GM23338 (cell line): ENCODE results near the gene OMP. TPM values are rescaled to one million over a fixed set of nuclear protein-coding genes. Genes with fewer than 3 reads are reported as not detected.
A peak's percentile ranks its signal among the peaks of the same experiment; 100 is the strongest.

Experiments
- CREB1 ChIP-seq: fragments of 250-450 bp; sonication (Bioruptor Pico); IDR thresholded peaks from 2 replicates; pipeline ENCODE4 v1.5.0; 2020; ENCODE audit warnings: low read depth, mild to moderate bottlenecking, moderate library complexity
- EZH2phosphoT487 ChIP-seq: fragments of 200-600 bp; sonication (generic); IDR thresholded peaks from one replicate; pipeline ENCODE4 v1.8.1; 2018; ENCODE audit warnings: antibody characterized with exemption; ENCODE audit not compliant: unreplicated experiment
- NANOG ChIP-seq: IDR thresholded peaks from 2 replicates; pipeline ENCODE4 v1.6.1; 2016; ENCODE audit warnings: antibody characterized with exemption, borderline replicate concordance
- STAT1 ChIP-seq: IDR thresholded peaks from one replicate; pipeline ENCODE4 v1.6.1; 2016; ENCODE audit warnings: antibody characterized with exemption; ENCODE audit not compliant: unreplicated experiment
- polyA plus RNA-seq: library from polyadenylated mRNA; unstranded; fragments of >200 nt; fragmentation: Nextera tagmentation; extraction: Ambion mirVana; gene quantifications from 2 replicates; pipeline ENCODE4 v1.2.1, GENCODE V29; 2016
- total RNA-seq: library from RNA; depleted of rRNA; stranded (reverse); fragments of >200 nt; shearing (Covaris generic); gene quantifications from 2 replicates; pipeline ENCODE4 v1.2.3, GENCODE V29; 2014
- TF ChIP-seq, protein P1 (sequence below): IDR thresholded peaks from one replicate; pipeline ENCODE4 v1.6.1; 2018; ENCODE audit warnings: antibody characterized with exemption; ENCODE audit not compliant: unreplicated experiment
- TF ChIP-seq, protein P2 (sequence below): fragments of 250-450 bp; sonication (Bioruptor Pico); IDR thresholded peaks from 2 replicates; pipeline ENCODE4 v1.5.0; 2020; ENCODE audit warnings: mild to moderate bottlenecking, moderate library complexity

Gene OMP
- total and polyA plus RNA-seq, 2 experiments from 2014 or later = 1.0 TPM; not detected in 1

DNA sequence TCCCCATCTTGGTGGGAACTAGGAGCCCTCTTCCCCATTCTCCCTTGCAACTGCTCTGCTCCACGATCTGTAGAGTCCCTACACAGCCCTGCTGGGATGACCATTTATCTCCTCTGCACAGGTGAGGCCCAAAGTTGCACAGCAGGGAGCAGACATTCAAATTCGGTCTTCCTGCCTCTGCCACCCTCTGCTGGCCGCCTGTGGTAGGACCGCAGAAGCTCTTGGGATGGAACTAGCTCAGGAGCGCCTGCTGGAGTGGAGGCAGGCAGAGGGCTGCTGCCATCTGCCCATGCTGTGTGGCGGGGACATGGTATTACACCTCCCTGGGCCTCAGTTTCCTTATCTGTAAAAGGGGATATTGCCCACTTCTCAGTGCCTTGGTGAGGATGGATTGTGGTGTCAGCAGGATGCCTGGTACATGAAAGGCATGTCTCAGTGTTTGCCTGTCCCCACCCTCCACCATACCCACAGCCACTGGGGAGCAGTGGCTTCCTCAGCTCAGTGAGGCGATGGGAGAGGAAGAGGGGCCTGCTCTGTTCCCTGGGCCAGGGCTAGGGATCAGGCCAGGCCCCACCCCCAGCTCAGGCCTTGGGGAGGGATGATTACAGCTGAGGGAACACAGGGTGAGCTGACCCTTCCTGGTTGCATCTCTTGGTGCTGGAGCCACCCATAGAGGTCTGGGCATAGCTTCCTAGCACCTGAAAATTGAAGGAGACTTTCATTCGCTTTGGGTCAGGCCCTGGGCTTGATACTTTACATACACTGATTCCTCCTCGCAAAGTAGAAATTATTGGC is 11.3 kb upstream of the OMP start (continued):
- TF ChIP-seq, protein P1, sequence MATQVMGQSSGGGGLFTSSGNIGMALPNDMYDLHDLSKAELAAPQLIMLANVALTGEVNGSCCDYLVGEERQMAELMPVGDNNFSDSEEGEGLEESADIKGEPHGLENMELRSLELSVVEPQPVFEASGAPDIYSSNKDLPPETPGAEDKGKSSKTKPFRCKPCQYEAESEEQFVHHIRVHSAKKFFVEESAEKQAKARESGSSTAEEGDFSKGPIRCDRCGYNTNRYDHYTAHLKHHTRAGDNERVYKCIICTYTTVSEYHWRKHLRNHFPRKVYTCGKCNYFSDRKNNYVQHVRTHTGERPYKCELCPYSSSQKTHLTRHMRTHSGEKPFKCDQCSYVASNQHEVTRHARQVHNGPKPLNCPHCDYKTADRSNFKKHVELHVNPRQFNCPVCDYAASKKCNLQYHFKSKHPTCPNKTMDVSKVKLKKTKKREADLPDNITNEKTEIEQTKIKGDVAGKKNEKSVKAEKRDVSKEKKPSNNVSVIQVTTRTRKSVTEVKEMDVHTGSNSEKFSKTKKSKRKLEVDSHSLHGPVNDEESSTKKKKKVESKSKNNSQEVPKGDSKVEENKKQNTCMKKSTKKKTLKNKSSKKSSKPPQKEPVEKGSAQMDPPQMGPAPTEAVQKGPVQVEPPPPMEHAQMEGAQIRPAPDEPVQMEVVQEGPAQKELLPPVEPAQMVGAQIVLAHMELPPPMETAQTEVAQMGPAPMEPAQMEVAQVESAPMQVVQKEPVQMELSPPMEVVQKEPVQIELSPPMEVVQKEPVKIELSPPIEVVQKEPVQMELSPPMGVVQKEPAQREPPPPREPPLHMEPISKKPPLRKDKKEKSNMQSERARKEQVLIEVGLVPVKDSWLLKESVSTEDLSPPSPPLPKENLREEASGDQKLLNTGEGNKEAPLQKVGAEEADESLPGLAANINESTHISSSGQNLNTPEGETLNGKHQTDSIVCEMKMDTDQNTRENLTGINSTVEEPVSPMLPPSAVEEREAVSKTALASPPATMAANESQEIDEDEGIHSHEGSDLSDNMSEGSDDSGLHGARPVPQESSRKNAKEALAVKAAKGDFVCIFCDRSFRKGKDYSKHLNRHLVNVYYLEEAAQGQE = no peak
- TF ChIP-seq EZH2phosphoT487 (no peak), CREB1 (0 out of 2 replicates have a peak, but pooled peaks have one; percentile 31), STAT1 (no peak), NANOG (no peak)
- TF ChIP-seq, protein P2, sequence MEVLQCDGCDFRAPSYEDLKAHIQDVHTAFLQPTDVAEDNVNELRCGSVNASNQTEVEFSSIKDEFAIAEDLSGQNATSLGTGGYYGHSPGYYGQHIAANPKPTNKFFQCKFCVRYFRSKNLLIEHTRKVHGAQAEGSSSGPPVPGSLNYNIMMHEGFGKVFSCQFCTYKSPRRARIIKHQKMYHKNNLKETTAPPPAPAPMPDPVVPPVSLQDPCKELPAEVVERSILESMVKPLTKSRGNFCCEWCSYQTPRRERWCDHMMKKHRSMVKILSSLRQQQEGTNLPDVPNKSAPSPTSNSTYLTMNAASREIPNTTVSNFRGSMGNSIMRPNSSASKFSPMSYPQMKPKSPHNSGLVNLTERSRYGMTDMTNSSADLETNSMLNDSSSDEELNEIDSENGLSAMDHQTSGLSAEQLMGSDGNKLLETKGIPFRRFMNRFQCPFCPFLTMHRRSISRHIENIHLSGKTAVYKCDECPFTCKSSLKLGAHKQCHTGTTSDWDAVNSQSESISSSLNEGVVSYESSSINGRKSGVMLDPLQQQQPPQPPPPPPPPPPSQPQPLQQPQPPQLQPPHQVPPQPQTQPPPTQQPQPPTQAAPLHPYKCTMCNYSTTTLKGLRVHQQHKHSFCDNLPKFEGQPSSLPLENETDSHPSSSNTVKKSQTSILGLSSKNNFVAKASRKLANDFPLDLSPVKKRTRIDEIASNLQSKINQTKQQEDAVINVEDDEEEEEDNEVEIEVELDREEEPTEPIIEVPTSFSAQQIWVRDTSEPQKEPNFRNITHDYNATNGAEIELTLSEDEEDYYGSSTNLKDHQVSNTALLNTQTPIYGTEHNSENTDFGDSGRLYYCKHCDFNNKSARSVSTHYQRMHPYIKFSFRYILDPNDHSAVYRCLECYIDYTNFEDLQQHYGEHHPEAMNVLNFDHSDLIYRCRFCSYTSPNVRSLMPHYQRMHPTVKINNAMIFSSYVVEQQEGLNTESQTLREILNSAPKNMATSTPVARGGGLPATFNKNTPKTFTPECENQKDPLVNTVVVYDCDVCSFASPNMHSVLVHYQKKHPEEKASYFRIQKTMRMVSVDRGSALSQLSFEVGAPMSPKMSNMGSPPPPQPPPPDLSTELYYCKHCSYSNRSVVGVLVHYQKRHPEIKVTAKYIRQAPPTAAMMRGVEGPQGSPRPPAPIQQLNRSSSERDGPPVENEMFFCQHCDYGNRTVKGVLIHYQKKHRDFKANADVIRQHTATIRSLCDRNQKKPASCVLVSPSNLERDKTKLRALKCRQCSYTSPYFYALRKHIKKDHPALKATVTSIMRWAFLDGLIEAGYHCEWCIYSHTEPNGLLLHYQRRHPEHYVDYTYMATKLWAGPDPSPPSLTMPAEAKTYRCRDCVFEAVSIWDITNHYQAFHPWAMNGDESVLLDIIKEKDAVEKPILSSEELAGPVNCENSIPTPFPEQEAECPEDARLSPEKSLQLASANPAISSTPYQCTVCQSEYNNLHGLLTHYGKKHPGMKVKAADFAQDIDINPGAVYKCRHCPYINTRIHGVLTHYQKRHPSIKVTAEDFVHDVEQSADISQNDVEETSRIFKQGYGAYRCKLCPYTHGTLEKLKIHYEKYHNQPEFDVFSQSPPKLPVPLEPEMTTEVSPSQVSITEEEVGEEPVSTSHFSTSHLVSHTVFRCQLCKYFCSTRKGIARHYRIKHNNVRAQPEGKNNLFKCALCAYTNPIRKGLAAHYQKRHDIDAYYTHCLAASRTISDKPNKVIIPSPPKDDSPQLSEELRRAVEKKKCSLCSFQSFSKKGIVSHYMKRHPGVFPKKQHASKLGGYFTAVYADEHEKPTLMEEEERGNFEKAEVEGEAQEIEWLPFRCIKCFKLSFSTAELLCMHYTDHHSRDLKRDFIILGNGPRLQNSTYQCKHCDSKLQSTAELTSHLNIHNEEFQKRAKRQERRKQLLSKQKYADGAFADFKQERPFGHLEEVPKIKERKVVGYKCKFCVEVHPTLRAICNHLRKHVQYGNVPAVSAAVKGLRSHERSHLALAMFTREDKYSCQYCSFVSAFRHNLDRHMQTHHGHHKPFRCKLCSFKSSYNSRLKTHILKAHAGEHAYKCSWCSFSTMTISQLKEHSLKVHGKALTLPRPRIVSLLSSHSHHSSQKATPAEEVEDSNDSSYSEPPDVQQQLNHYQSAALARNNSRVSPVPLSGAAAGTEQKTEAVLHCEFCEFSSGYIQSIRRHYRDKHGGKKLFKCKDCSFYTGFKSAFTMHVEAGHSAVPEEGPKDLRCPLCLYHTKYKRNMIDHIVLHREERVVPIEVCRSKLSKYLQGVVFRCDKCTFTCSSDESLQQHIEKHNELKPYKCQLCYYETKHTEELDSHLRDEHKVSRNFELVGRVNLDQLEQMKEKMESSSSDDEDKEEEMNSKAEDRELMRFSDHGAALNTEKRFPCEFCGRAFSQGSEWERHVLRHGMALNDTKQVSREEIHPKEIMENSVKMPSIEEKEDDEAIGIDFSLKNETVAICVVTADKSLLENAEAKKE (CRISPR knock-in tag) = no peak
